Measurements from ENCODE around the gene EIF5B. TPM values are rescaled to one million over a fixed set of nuclear protein-coding genes. Genes with fewer than 3 reads are reported as not detected.

The EIF5B gene
- polyA plus RNA-seq, 2 donors, result 25.9 to 27.2 TPM

DNA sequence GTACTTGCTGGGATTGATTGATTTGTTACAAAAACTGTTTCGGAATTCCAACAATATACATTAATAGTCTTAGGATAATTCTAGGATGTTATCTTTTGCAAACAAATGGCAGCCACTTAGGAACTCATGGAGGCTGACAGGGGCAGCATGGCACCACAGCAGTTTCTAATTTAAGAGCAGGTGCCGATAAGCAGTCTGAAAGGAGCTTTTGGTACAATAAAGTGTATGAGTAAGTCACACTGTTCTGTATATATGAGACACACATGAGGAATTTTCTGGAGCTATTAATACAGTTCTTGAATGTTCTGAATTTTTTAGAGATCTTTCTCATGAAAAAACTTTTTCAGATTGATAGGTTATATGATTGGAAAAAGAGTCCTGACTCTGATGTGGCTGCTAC is 52.2 kb downstream of the EIF5B start:
- H3K4me3 ChIP-seq (ENCODE audit: low read depth in 1 of 2, low read length in 2 of 2), result no peak overlapping the region
- WGBS, 2 donors, result 54 to 74% methylated on average over 2 of the region's 2 CpGs
- H3K9me3 ChIP-seq (ENCODE audit: control insufficient read depth in 2 of 2, insufficient read depth in 1 of 2, low read depth in 1 of 2, low read length in 1 of 2), result no peaks in the 10 kb centered on the region
- peaks cover 4 to 10% of the 10 kb centered on the region in 2 donors for H3K36me3 ChIP-seq (ENCODE audit: control insufficient read depth in 2 of 2, insufficient read depth in 2 of 2, low read length in 1 of 2)
- H3K4me1 ChIP-seq (ENCODE audit: control insufficient read depth in 2 of 2, insufficient read depth in 2 of 2, low read length in 1 of 2), result no peaks in the 10 kb centered on the region
- no peak overlapping the region for H3K27ac ChIP-seq (ENCODE audit: low read depth in 2 of 2, low read length in 1 of 2)
- H3K27me3 ChIP-seq (ENCODE audit: control insufficient read depth in 1 of 2, insufficient read depth in 2 of 2, low read length in 2 of 2), result no peaks in the 10 kb centered on the region

GRCh38 chr2:99389946-99390345 is 52.8 kb downstream of the EIF5B start:
- H3K9me3 ChIP-seq (ENCODE audit: control insufficient read depth in 2 of 2, insufficient read depth in 1 of 2, low read depth in 1 of 2, low read length in 1 of 2), result no peaks in the 10 kb centered on the region
- no peak overlapping the region for H3K27ac ChIP-seq (ENCODE audit: low read depth in 2 of 2, low read length in 1 of 2)
- H3K27me3 ChIP-seq (ENCODE audit: control insufficient read depth in 1 of 2, insufficient read depth in 2 of 2, low read length in 2 of 2), result no peaks in the 10 kb centered on the region
- WGBS, 2 donors, result 93 to 95% methylated on average over 3 of the region's 3 CpGs
- no peaks in the 10 kb centered on the region for H3K4me1 ChIP-seq (ENCODE audit: control insufficient read depth in 2 of 2, insufficient read depth in 2 of 2, low read length in 1 of 2)
- H3K36me3 ChIP-seq (ENCODE audit: control insufficient read depth in 2 of 2, insufficient read depth in 2 of 2, low read length in 1 of 2), result peaks cover 4 to 10% of the 10 kb centered on the region in 2 donors
- no peak overlapping the region for H3K4me3 ChIP-seq (ENCODE audit: low read depth in 1 of 2, low read length in 2 of 2)

- Histone ChIP-seq H3K27me3 (ENCODE audit: control insufficient read depth in 1 of 2, insufficient read depth in 2 of 2, low read length in 2 of 2) (no peaks in the 10 kb centered on the region), H3K9me3 (ENCODE audit: control insufficient read depth in 2 of 2, insufficient read depth in 1 of 2, low read depth in 1 of 2, low read length in 1 of 2) (no peaks in the 10 kb centered on the region), H3K4me1 (ENCODE audit: control insufficient read depth in 2 of 2, insufficient read depth in 2 of 2, low read length in 1 of 2) (no peaks in the 10 kb centered on the region), H3K36me3 (ENCODE audit: control insufficient read depth in 2 of 2, insufficient read depth in 2 of 2, low read length in 1 of 2) (peaks cover 6 to 17% of the 10 kb centered on the region in 2 donors), H3K27ac (ENCODE audit: low read depth in 2 of 2, low read length in 1 of 2) (no peak overlapping the region), H3K4me3 (ENCODE audit: low read depth in 1 of 2, low read length in 2 of 2) (no peak overlapping the region)
- WGBS, 2 donors, result 80 to 82% methylated on average over 3 of the region's 3 CpGs
Observed at GRCh38 chr2:99395589-99396130, 58.5 kb downstream of the EIF5B start.

GRCh38 chr2:99397266-99397920 is 60.2 kb downstream of the EIF5B start:
- H3K9me3 ChIP-seq (ENCODE audit: control insufficient read depth in 2 of 2, insufficient read depth in 1 of 2, low read depth in 1 of 2, low read length in 1 of 2), result no peaks in the 10 kb centered on the region
- H3K27ac ChIP-seq (ENCODE audit: low read depth in 2 of 2, low read length in 1 of 2), result no peak overlapping the region
- H3K4me3 ChIP-seq (ENCODE audit: low read depth in 1 of 2, low read length in 2 of 2), result no peak overlapping the region
- 78 to 92% methylated on average over 3 of the region's 3 CpGs for WGBS, 2 donors
- no peaks in the 10 kb centered on the region for H3K27me3 ChIP-seq (ENCODE audit: control insufficient read depth in 1 of 2, insufficient read depth in 2 of 2, low read length in 2 of 2)
- H3K36me3 ChIP-seq (ENCODE audit: control insufficient read depth in 2 of 2, insufficient read depth in 2 of 2, low read length in 1 of 2), result peaks cover 6 to 16% of the 10 kb centered on the region in 2 donors
- no peaks in the 10 kb centered on the region for H3K4me1 ChIP-seq (ENCODE audit: control insufficient read depth in 2 of 2, insufficient read depth in 2 of 2, low read length in 1 of 2)

- Histone ChIP-seq H3K27ac (ENCODE audit: low read depth in 2 of 2, low read length in 1 of 2) (no peak overlapping the region), H3K9me3 (ENCODE audit: control insufficient read depth in 2 of 2, insufficient read depth in 1 of 2, low read depth in 1 of 2, low read length in 1 of 2) (no peaks in the 10 kb centered on the region), H3K4me1 (ENCODE audit: control insufficient read depth in 2 of 2, insufficient read depth in 2 of 2, low read length in 1 of 2) (no peaks in the 10 kb centered on the region), H3K4me3 (ENCODE audit: low read depth in 1 of 2, low read length in 2 of 2) (no peak overlapping the region), H3K27me3 (ENCODE audit: control insufficient read depth in 1 of 2, insufficient read depth in 2 of 2, low read length in 2 of 2) (no peaks in the 10 kb centered on the region), H3K36me3 (ENCODE audit: control insufficient read depth in 2 of 2, insufficient read depth in 2 of 2, low read length in 1 of 2) (peaks cover 8 to 16% of the 10 kb centered on the region in 2 donors)
- WGBS, 2 donors, result 93% methylated on average over 5 of the region's 5 CpGs
Observed at GRCh38 chr2:99398303-99398702, 61.1 kb downstream of the EIF5B start.

GRCh38 chr2:99399063-99399462 is 61.9 kb downstream of the EIF5B start:
- H3K4me3 ChIP-seq (ENCODE audit: low read depth in 1 of 2, low read length in 2 of 2), result no peak overlapping the region
- H3K36me3 ChIP-seq (ENCODE audit: control insufficient read depth in 2 of 2, insufficient read depth in 2 of 2, low read length in 1 of 2), result peaks cover 9 to 20% of the 10 kb centered on the region in 2 donors
- H3K9me3 ChIP-seq (ENCODE audit: control insufficient read depth in 2 of 2, insufficient read depth in 1 of 2, low read depth in 1 of 2, low read length in 1 of 2), result no peaks in the 10 kb centered on the region
- WGBS, 2 donors, result 58 to 63% methylated on average over 5 of the region's 5 CpGs
- H3K27me3 ChIP-seq (ENCODE audit: control insufficient read depth in 1 of 2, insufficient read depth in 2 of 2, low read length in 2 of 2), result no peaks in the 10 kb centered on the region
- peaks cover 0 to 2% of the 10 kb centered on the region in 2 donors for H3K4me1 ChIP-seq (ENCODE audit: control insufficient read depth in 2 of 2, insufficient read depth in 2 of 2, low read length in 1 of 2)
- no peak overlapping the region for H3K27ac ChIP-seq (ENCODE audit: low read depth in 2 of 2, low read length in 1 of 2)

DNA sequence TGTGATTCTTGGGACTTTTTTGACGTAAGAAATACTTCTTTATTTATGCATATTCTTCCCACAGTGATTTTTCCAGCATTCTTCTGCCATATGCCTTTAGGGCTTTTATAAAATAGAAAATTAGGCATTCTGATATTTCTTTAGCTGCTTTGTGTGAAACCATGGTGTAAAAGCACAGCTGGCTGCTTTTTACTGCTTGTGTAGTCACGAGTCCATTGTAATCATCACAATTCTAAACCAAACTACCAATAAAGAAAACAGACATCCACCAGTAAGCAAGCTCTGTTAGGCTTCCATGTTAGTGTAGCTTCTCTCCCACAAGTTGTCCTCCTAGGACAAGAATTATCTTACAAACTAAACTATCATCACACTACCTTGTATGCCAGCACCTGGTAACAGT is 62.6 kb downstream of the EIF5B start:
- peaks cover 0 to 3% of the 10 kb centered on the region in 2 donors for H3K4me1 ChIP-seq (ENCODE audit: control insufficient read depth in 2 of 2, insufficient read depth in 2 of 2, low read length in 1 of 2)
- H3K27ac ChIP-seq (ENCODE audit: low read depth in 2 of 2, low read length in 1 of 2), result no peak overlapping the region
- WGBS, 2 donors, result 81 to 87% methylated on average over 2 of the region's 2 CpGs
- H3K9me3 ChIP-seq (ENCODE audit: control insufficient read depth in 2 of 2, insufficient read depth in 1 of 2, low read depth in 1 of 2, low read length in 1 of 2), result no peaks in the 10 kb centered on the region
- H3K27me3 ChIP-seq (ENCODE audit: control insufficient read depth in 1 of 2, insufficient read depth in 2 of 2, low read length in 2 of 2), result no peaks in the 10 kb centered on the region
- no peak overlapping the region for H3K4me3 ChIP-seq (ENCODE audit: low read depth in 1 of 2, low read length in 2 of 2)
- peaks cover 11 to 22% of the 10 kb centered on the region in 2 donors for H3K36me3 ChIP-seq (ENCODE audit: control insufficient read depth in 2 of 2, insufficient read depth in 2 of 2, low read length in 1 of 2)

DNA sequence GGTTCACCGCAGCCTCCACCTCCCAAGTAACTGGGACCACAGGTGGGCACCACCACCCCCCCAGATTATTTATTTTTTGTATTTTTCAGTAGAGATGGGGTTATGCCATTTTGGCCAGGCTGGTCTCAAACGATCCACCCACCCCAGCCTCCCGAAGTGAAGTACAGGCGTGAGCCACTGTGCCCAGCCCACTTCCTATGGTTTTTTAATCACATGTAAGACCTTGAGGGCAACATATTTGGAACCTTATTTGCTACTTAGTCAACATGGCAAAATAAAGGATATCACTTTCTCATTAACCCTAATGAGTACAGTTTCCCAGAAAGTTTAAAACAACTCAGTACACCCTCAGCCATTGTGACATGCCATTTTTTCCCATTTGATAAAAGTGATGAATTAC is 64.7 kb downstream of the EIF5B start:
- Histone ChIP-seq H3K36me3 (ENCODE audit: control insufficient read depth in 2 of 2, insufficient read depth in 2 of 2, low read length in 1 of 2) (peaks cover 17 to 29% of the 10 kb centered on the region in 2 donors), H3K4me3 (ENCODE audit: low read depth in 1 of 2, low read length in 2 of 2) (no peak overlapping the region), H3K27ac (ENCODE audit: low read depth in 2 of 2, low read length in 1 of 2) (no peak overlapping the region), H3K9me3 (ENCODE audit: control insufficient read depth in 2 of 2, insufficient read depth in 1 of 2, low read depth in 1 of 2, low read length in 1 of 2) (no peaks in the 10 kb centered on the region), H3K4me1 (ENCODE audit: control insufficient read depth in 2 of 2, insufficient read depth in 2 of 2, low read length in 1 of 2) (peaks cover 0 to 3% of the 10 kb centered on the region in 2 donors), H3K27me3 (ENCODE audit: control insufficient read depth in 1 of 2, insufficient read depth in 2 of 2, low read length in 2 of 2) (no peaks in the 10 kb centered on the region)
- WGBS, 2 donors, result 69 to 78% methylated on average over 4 of the region's 4 CpGs

DNA sequence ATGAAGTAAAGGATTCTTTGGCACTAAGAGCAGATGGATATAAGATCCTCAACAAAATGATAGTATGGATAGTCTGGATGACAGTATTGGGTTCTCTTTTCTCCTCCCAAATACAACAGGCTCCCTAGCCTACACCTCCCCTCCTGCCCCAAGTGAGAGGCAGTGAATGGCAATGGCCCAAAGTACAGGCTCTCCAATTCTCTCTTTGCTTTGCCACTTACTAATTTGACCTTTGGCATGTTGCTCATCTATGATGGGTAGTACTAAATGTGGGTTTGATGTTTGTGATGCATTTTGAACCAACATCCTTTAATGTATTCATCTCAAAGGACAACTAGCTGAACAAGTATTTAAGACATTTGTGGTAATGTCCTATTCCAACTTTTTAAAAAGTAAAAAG is 65.9 kb downstream of the EIF5B start:
- no peaks in the 10 kb centered on the region for H3K9me3 ChIP-seq (ENCODE audit: control insufficient read depth in 2 of 2, insufficient read depth in 1 of 2, low read depth in 1 of 2, low read length in 1 of 2)
- H3K36me3 ChIP-seq (ENCODE audit: control insufficient read depth in 2 of 2, insufficient read depth in 2 of 2, low read length in 1 of 2), result peaks cover 14 to 26% of the 10 kb centered on the region in 2 donors
- H3K4me3 ChIP-seq (ENCODE audit: low read depth in 1 of 2, low read length in 2 of 2), result no peak overlapping the region
- peaks cover 0 to 3% of the 10 kb centered on the region in 2 donors for H3K4me1 ChIP-seq (ENCODE audit: control insufficient read depth in 2 of 2, insufficient read depth in 2 of 2, low read length in 1 of 2)
- H3K27me3 ChIP-seq (ENCODE audit: control insufficient read depth in 1 of 2, insufficient read depth in 2 of 2, low read length in 2 of 2), result no peaks in the 10 kb centered on the region
- H3K27ac ChIP-seq (ENCODE audit: low read depth in 2 of 2, low read length in 1 of 2), result no peak overlapping the region

DNA sequence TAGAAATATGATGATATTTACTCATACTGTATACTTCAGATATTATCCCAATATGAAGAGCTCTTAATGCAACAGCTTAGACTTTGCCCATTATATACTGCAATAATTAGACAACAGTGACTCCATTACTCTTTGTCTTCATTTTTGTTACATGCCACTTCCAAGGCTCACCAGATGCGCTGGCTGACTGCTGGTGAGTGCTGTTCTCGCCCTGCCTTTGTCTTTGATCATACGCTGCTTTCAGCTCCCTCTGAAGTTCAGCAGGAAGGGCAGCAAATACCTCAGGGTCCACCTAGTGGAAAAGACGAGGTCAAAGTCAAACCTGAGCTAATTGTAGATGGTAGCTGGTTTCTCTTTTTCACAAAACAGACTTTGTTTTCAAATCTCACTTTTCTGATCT is 66.3 kb downstream of the EIF5B start:
- Histone ChIP-seq H3K36me3 (ENCODE audit: control insufficient read depth in 2 of 2, insufficient read depth in 2 of 2, low read length in 1 of 2) (peaks cover 11 to 23% of the 10 kb centered on the region in 2 donors), H3K4me1 (ENCODE audit: control insufficient read depth in 2 of 2, insufficient read depth in 2 of 2, low read length in 1 of 2) (peaks cover 0 to 3% of the 10 kb centered on the region in 2 donors), H3K4me3 (ENCODE audit: low read depth in 1 of 2, low read length in 2 of 2) (no peak overlapping the region), H3K27ac (ENCODE audit: low read depth in 2 of 2, low read length in 1 of 2) (no peak overlapping the region), H3K27me3 (ENCODE audit: control insufficient read depth in 1 of 2, insufficient read depth in 2 of 2, low read length in 2 of 2) (no peaks in the 10 kb centered on the region), H3K9me3 (ENCODE audit: control insufficient read depth in 2 of 2, insufficient read depth in 1 of 2, low read depth in 1 of 2, low read length in 1 of 2) (no peaks in the 10 kb centered on the region)
- WGBS, 2 donors, result 67 to 76% methylated on average over 4 of the region's 4 CpGs
